Stomach (tissue), 4 donors: Measurements from ENCODE around the gene ANKRD40CL.

Experiments
- CTCF ChIP-seq, 7 experiments: fragments of 450-650 bp in 4 of 7; fragments of 200-600 bp in 3 of 7; sonication (generic) in 3 of 7; IDR thresholded peaks; one replicate each; pipeline ENCODE4 v1.5.1; 2016 to 2019; ENCODE audit warnings: antibody characterized with exemption in 7 of 7, control low read depth in 2 of 7, mild to moderate bottlenecking in 1 of 7
- EP300 ChIP-seq: sonication (generic); formaldehyde crosslinking; IDR thresholded peaks from one replicate; pipeline ENCODE4 v1.6.1; 2017; ENCODE audit warnings: antibody characterized with exemption
- POLR2AphosphoS5 ChIP-seq, 3 donors: sonication (generic); formaldehyde crosslinking; IDR thresholded peaks; one replicate each; pipeline ENCODE4 v1.6.1; 2016; ENCODE audit warnings: antibody characterized with exemption in 3 of 3

- TF ChIP-seq POLR2AphosphoS5 (IDR thresholded peaks at IDR 0.05): peak in 2 of 3 donors; percentile 48 to 90
- TF ChIP-seq CTCF (IDR thresholded peaks at IDR 0.05): no peak
- no peak for TF ChIP-seq EP300
Measured at GRCh38 chr17:50768346-50768761, 1.0 kb upstream of the ANKRD40CL start.
